Prostate gland (tissue), 2 donors: ENCODE results near the gene SPTBN1. TPM values are rescaled to one million over a fixed set of nuclear protein-coding genes. Genes with fewer than 3 reads are reported as not detected.

Experiments
- DNase-seq: peaks from one replicate; pipeline ENCODE4 v3.0.0-alpha.2; 2019; ENCODE audit warnings: low spot score
- H3K27ac ChIP-seq, 2 donors: fragments of 200-600 bp; sonication (generic); 2 replicates each; pipeline ENCODE4 v1.5.1; 2017 to 2019
- H3K27me3 ChIP-seq: fragments of 200-600 bp; sonication (generic); replicated peaks from 2 replicates; pipeline ENCODE4 v1.5.1; 2019; ENCODE audit not compliant: insufficient read depth
- H3K36me3 ChIP-seq, 2 donors: fragments of 200-600 bp; sonication (generic); 1 replicate in 1 of 2; 2 replicates in 1 of 2; pipeline versions ENCODE4 v1.5.1 to v1.8.1; 2017 to 2019
- H3K4me1 ChIP-seq: fragments of 200-600 bp; sonication (generic); replicated peaks from 2 replicates; pipeline ENCODE4 v1.5.1; 2019
- H3K4me3 ChIP-seq, 2 donors: fragments of 200-600 bp; sonication (generic); 2 replicates each; pipeline ENCODE4 v1.5.1; 2017 to 2019
- H3K9me3 ChIP-seq: fragments of 200-600 bp; sonication (generic); 2 replicates; pipeline ENCODE4 v1.5.1; 2017
- POLR2A ChIP-seq: fragments of 450-650 bp; IDR thresholded peaks from one replicate; pipeline ENCODE4 v1.6.1; 2016; ENCODE audit warnings: antibody characterized with exemption, mild to moderate bottlenecking
- POLR2AphosphoS5 ChIP-seq: sonication (generic); formaldehyde crosslinking; IDR thresholded peaks from one replicate; pipeline ENCODE4 v1.6.1; 2017; ENCODE audit warnings: antibody characterized with exemption
- WGBS: methylation state at CpG from one replicate; pipeline ENCODE4 v1.1.5; 2018; 5-methylcytosine and 5-hydroxymethylcytosine counted together
- intact Hi-C: fragments of 100-400 bp; cut with DNase I; formaldehyde crosslinking; loops from one replicate; pipeline ENCODE4 v1.14.2; 2022
- total RNA-seq, 2 donors: library from RNA; depleted of rRNA; stranded (reverse); fragments of >200 nt; gene quantifications; one replicate each; pipeline ENCODE4 v1.1.0, GENCODE V29; 2016
- TF ChIP-seq, protein P1 (sequence below), 4 experiments: fragments of 200-600 bp in 2 of 4; fragments of 450-650 bp in 2 of 4; sonication (generic) in 2 of 4; IDR thresholded peaks; 1 replicate in 3 of 4; 2 replicates in 1 of 4; pipeline ENCODE4 v1.5.1; 2016 to 2019; ENCODE audit warnings: antibody characterized with exemption in 4 of 4, mild to moderate bottlenecking in 2 of 4, moderate library complexity in 2 of 4

SPTBN1 gene
- total RNA-seq, 2 donors from 2014 or later: 146 to 348 TPM

DNA sequence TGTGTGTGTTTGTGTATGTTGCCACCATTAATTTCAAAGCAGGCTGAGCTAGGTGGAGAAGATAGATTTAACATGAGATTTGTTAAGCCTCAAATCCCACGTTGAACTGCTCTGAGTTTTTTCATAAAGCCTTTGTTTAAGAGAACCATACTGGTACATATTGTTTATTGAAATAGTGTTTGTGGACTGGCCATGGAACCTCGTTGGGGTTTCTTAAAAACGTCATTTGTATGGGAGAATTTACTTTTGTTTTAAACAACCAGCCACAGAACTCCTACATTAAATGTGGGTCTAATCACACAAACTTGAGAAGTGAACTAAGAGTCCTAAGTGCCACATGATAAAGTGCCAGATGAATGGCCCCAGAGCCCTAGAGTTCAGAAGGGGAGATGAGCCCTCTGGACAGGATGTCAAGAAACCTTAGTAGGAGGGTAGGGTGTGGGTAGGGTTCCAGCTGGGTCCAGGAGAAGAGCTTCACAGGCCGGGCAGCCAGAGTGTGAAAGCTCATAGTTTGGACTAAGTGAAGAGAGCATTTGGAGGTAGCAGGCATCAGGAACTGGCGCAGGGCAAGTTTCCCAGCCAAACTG lies 146.7 kb downstream of the SPTBN1 start:
- intact Hi-C loops: no loop called here

DNA sequence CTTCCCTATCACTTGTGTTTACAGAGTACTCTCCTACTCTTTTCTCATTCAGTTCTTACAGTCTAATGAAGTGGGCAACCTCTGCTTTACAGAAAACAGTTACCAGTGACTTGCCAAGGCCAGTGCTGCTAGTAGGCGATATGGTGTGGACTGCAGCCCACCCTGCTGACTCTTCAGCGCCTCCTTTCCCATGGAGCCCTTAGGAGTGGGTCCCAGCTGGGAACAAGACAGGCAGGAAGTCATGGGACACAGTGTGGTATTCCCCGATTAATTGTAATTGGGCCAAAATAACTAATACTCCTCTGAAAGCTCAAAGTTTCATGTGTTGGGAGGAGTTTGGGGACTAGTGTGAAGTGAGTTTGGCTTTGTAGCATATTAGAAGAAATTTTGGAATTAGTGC lies 147.2 kb downstream of the SPTBN1 start:
- Histone ChIP-seq H3K9me3 (no peaks in the 10 kb centered on the region), H3K27me3 (no peaks in the 10 kb centered on the region), H3K27ac (peak overlapping the region in 1 of 2 donors; percentile 3), H3K36me3 (no peaks in the 10 kb centered on the region), H3K4me3 (no peak overlapping the region), H3K4me1 (peaks cover 4% of the 10 kb centered on the region)
- WGBS: 40% methylated on average over 3 of the region's 3 CpGs
- no peak for DNase-seq
- no peak for TF ChIP-seq POLR2AphosphoS5
- intact Hi-C loops: no loop called here

More for the DNA sequence above, 146.7 kb downstream of the SPTBN1 start:
- H3K9me3 ChIP-seq: no peaks in the 10 kb centered on the region
- peak overlapping the region in 1 of 2 donors; percentile 3 for H3K27ac ChIP-seq
- H3K4me3 ChIP-seq: no peak overlapping the region
- WGBS: 56% methylated on average over 5 of the region's 5 CpGs
- peaks cover 4% of the 10 kb centered on the region for H3K4me1 ChIP-seq
- TF ChIP-seq POLR2AphosphoS5 (no peak), POLR2A (no peak)
- TF ChIP-seq, protein P1, sequence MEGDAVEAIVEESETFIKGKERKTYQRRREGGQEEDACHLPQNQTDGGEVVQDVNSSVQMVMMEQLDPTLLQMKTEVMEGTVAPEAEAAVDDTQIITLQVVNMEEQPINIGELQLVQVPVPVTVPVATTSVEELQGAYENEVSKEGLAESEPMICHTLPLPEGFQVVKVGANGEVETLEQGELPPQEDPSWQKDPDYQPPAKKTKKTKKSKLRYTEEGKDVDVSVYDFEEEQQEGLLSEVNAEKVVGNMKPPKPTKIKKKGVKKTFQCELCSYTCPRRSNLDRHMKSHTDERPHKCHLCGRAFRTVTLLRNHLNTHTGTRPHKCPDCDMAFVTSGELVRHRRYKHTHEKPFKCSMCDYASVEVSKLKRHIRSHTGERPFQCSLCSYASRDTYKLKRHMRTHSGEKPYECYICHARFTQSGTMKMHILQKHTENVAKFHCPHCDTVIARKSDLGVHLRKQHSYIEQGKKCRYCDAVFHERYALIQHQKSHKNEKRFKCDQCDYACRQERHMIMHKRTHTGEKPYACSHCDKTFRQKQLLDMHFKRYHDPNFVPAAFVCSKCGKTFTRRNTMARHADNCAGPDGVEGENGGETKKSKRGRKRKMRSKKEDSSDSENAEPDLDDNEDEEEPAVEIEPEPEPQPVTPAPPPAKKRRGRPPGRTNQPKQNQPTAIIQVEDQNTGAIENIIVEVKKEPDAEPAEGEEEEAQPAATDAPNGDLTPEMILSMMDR (IDR thresholded peaks at IDR 0.05): no peak
- DNase-seq: no peak
- H3K27me3 ChIP-seq: no peaks in the 10 kb centered on the region
- no peaks in the 10 kb centered on the region for H3K36me3 ChIP-seq

DNA sequence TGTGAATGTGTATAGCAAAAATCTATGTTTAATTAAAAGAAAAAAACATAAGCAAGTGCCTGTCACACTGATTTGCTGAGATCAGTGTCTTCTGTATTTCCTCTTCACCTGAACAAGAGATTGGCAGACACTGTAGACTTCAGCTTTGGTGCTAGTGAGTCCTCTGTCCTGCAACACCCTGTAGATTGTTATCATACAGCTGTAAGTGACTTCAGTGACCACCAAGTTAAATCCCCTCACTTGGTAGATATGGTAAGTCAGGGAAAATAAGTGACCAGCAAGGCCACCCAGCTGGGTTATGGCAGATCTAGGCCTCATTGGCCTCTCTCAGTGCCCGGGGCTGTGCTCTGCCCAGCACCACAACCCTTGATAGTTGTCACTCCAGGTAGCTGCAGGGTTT lies 147.7 kb downstream of the SPTBN1 start:
- intact Hi-C loops: no loop called here
- 75% methylated on average over 1 of the region's 1 CpG for WGBS

DNA sequence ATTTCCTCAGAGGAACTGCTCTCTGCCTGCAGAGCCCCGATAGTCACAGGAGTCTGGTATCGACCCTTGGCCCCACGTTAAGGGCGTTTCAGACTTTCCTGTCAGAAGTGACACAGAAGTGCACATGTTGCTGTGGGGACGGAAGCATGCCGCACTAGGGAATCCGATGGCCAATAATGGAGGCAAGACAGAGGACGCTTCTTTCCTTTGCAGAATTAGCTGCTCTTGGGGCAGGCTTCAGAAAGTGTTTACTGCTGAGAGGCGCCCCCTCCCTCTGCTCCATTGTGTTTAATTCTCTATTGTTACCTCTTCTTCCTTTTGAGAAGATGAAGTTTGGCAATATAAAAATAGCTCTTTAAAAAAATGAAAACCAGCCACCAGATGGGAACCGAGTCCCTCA lies 148.7 kb downstream of the SPTBN1 start:
- no peak for DNase-seq
- TF ChIP-seq, protein P1 (IDR thresholded peaks at IDR 0.05): no peak
- TF ChIP-seq POLR2A (no peak), POLR2AphosphoS5 (no peak)
- WGBS: 54% methylated on average over 10 of the region's 10 CpGs
- H3K4me3 ChIP-seq: no peak overlapping the region
- no peaks in the 10 kb centered on the region for H3K36me3 ChIP-seq
- H3K9me3 ChIP-seq: no peaks in the 10 kb centered on the region
- intact Hi-C loops: no loop called here
- no peaks in the 10 kb centered on the region for H3K27me3 ChIP-seq
- H3K27ac ChIP-seq: no peak overlapping the region
- peaks cover 4% of the 10 kb centered on the region for H3K4me1 ChIP-seq

More for the DNA sequence above, 147.7 kb downstream of the SPTBN1 start:
- no peak overlapping the region for H3K27ac ChIP-seq
- DNase-seq: no peak
- peaks cover 4% of the 10 kb centered on the region for H3K4me1 ChIP-seq
- no peaks in the 10 kb centered on the region for H3K27me3 ChIP-seq
- H3K4me3 ChIP-seq: no peak overlapping the region
- TF ChIP-seq, protein P1 (IDR thresholded peaks at IDR 0.05): no peak
- H3K9me3 ChIP-seq: no peaks in the 10 kb centered on the region
- no peaks in the 10 kb centered on the region for H3K36me3 ChIP-seq

DNA sequence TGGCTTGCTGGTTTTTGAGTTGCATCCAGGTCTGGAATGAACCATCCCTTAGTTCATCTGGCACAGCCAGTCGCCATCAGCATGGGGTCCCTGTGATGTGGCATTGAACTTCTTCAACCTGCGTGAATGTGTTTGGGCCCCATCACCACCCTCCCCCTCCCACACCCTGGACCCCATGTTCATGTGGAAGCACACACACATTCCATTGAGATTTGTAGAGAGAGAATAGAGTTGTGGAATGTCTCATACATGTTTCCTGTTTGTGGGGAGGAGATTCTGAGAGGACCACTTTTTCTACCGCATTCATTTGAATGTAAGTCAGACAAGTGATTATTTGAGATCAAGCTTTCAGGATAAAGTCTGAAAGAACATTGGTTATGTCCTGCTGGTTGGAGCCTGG lies 149.7 kb downstream of the SPTBN1 start:
- no peak for DNase-seq
- Histone ChIP-seq H3K4me3 (no peak overlapping the region), H3K4me1 (no peaks in the 10 kb centered on the region), H3K27ac (no peak overlapping the region), H3K36me3 (no peaks in the 10 kb centered on the region), H3K27me3 (no peaks in the 10 kb centered on the region), H3K9me3 (no peaks in the 10 kb centered on the region)
- WGBS: 90% methylated on average over 3 of the region's 3 CpGs
- TF ChIP-seq POLR2AphosphoS5: no peak
- TF ChIP-seq, protein P1 (IDR thresholded peaks at IDR 0.05): no peak
- TF ChIP-seq POLR2A: no peak
- intact Hi-C loops: no loop called here
